Measurements from ENCODE around the gene TGFBRAP1.

The TGFBRAP1 gene

DNA sequence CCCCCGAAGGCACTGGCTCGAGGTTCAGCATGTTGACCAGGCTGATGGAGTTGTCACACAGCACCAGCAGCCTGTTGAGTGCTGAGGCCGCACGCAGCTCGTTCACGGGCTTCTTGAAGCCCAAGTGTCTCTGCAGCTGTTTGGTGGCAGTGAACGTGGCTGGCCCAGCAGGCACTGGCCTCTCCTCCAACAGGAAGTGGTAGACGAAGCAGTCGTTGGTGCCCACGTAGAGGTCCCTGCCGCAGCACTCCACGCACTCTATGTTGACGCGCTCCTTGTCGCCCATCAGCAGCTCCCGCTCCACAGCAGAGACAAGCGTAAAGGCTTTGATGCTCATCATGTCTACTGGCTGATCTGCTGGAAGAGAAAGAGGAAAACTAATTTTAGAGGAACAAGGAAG lies 21.6 kb downstream of the TGFBRAP1 start:
- Histone ChIP-seq H3K4me3 (ENCODE audit: low read length) (no peak overlapping the region), H3K9me3 (ENCODE audit: control insufficient read depth, low read length) (no peaks in the 10 kb centered on the region), H3K9ac (ENCODE audit: low read length) (no peak overlapping the region), H3K36me3 (ENCODE audit: control insufficient read depth, insufficient read depth, low read length, severe bottlenecking) (peaks cover 15% of the 10 kb centered on the region), H3K27me3 (replicated peaks; ENCODE audit: control insufficient read depth, insufficient read depth, low read length) (no peaks in the 10 kb centered on the region), H3K4me1 (ENCODE audit: control insufficient read depth, insufficient read depth, low read length) (no peaks in the 10 kb centered on the region)
- no peak for DNase-seq (ENCODE audit: low read depth)

DNA sequence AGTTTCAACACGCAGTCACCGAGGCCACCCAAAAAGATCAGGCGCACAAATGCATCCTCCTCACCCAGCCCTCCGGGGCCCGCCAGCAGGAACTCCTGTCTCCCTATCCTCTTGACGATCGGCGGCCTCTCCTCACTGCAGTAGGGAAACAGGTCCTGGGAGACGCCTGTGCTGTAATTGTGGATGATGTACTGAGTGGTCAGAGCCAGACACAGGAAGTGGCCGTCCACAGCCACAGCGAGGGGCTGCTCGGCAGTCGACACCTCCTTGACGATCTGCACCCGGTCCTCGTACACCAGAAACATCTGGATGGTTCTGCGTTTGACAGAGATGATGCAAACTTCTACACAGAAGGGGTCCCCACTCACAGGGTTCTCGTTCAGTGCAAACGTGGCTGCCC lies 22.0 kb downstream of the TGFBRAP1 start:
- Histone ChIP-seq H3K9ac (ENCODE audit: low read length) (no peak overlapping the region), H3K27me3 (replicated peaks; ENCODE audit: control insufficient read depth, insufficient read depth, low read length) (no peaks in the 10 kb centered on the region), H3K4me1 (ENCODE audit: control insufficient read depth, insufficient read depth, low read length) (no peaks in the 10 kb centered on the region), H3K4me3 (ENCODE audit: low read length) (no peak overlapping the region), H3K36me3 (ENCODE audit: control insufficient read depth, insufficient read depth, low read length, severe bottlenecking) (peaks cover 15% of the 10 kb centered on the region), H3K9me3 (ENCODE audit: control insufficient read depth, low read length) (no peaks in the 10 kb centered on the region)
- no peak for DNase-seq (ENCODE audit: low read depth)

- peaks cover 15% of the 10 kb centered on the region for H3K36me3 ChIP-seq (ENCODE audit: control insufficient read depth, insufficient read depth, low read length, severe bottlenecking)
- no peak overlapping the region for H3K9ac ChIP-seq (ENCODE audit: low read length)
- H3K9me3 ChIP-seq (ENCODE audit: control insufficient read depth, low read length): no peaks in the 10 kb centered on the region
- no peak overlapping the region for H3K4me3 ChIP-seq (ENCODE audit: low read length)
- no peak for DNase-seq (ENCODE audit: low read depth)
- H3K27me3 ChIP-seq (replicated peaks; ENCODE audit: control insufficient read depth, insufficient read depth, low read length): no peaks in the 10 kb centered on the region
- no peaks in the 10 kb centered on the region for H3K4me1 ChIP-seq (ENCODE audit: control insufficient read depth, insufficient read depth, low read length)
These were observed 22.4 kb downstream of the TGFBRAP1 start for GRCh38 chr2:105307146-105307545.

DNA sequence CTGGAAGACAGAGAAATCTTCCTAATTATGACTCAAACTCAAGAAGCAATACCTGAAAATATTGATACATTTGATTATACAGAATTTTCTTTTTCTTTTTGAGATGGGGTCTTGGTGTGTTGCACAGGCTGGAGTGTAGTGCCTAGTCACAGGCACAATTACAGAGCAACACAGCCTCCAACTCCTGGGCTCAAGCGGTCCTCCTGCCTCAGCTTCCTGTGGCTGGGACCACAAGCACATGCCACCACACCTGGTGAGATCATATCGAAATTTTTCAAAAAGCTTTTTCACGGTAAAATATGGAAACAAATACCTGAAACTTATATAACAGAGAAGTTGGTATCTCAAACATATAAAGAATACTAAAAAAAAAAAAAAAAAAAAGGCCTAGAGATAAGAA lies 27.9 kb downstream of the TGFBRAP1 start:
- Histone ChIP-seq H3K27me3 (replicated peaks; ENCODE audit: control insufficient read depth, insufficient read depth, low read length) (no peaks in the 10 kb centered on the region), H3K9ac (ENCODE audit: low read length) (no peak overlapping the region), H3K4me1 (ENCODE audit: control insufficient read depth, insufficient read depth, low read length) (no peaks in the 10 kb centered on the region), H3K36me3 (ENCODE audit: control insufficient read depth, insufficient read depth, low read length, severe bottlenecking) (peaks cover 22% of the 10 kb centered on the region), H3K9me3 (ENCODE audit: control insufficient read depth, low read length) (no peaks in the 10 kb centered on the region), H3K4me3 (ENCODE audit: low read length) (no peak overlapping the region)
- no peak for DNase-seq (ENCODE audit: low read depth)

DNA sequence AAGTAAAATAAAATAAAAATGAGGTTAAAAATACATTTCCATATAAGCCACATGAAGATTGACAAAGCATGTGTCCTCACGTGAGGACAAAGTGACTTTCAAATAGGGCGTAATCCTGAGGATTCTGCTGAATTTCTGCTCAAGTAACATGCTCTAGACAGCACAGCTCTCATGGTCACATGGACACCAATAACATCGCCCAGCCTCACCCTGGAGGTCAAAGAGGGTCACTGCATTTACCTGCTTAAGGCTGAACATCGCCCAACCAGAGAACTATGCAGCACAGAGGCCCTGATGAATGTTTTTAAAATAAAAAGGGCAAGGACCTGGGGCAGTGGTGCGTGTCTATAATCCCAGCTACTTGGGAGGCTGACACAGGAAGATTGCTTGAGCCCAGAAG lies 30.2 kb downstream of the TGFBRAP1 start:
- DNase-seq (ENCODE audit: low read depth): no peak
- Histone ChIP-seq H3K9me3 (ENCODE audit: control insufficient read depth, low read length) (no peaks in the 10 kb centered on the region), H3K9ac (ENCODE audit: low read length) (no peak overlapping the region), H3K36me3 (ENCODE audit: control insufficient read depth, insufficient read depth, low read length, severe bottlenecking) (peaks cover 32% of the 10 kb centered on the region), H3K4me1 (ENCODE audit: control insufficient read depth, insufficient read depth, low read length) (no peaks in the 10 kb centered on the region), H3K4me3 (ENCODE audit: low read length) (no peak overlapping the region), H3K27me3 (replicated peaks; ENCODE audit: control insufficient read depth, insufficient read depth, low read length) (no peaks in the 10 kb centered on the region)

GRCh38 chr2:105298017-105298416 lies 31.5 kb downstream of the TGFBRAP1 start:
- H3K9me3 ChIP-seq (ENCODE audit: control insufficient read depth, low read length): no peaks in the 10 kb centered on the region
- H3K4me3 ChIP-seq (ENCODE audit: low read length): no peak overlapping the region
- peaks cover 40% of the 10 kb centered on the region for H3K36me3 ChIP-seq (ENCODE audit: control insufficient read depth, insufficient read depth, low read length, severe bottlenecking)
- no peaks in the 10 kb centered on the region for H3K4me1 ChIP-seq (ENCODE audit: control insufficient read depth, insufficient read depth, low read length)
- no peaks in the 10 kb centered on the region for H3K27me3 ChIP-seq (replicated peaks; ENCODE audit: control insufficient read depth, insufficient read depth, low read length)
- DNase-seq (ENCODE audit: low read depth): no peak
- no peak overlapping the region for H3K9ac ChIP-seq (ENCODE audit: low read length)

DNA sequence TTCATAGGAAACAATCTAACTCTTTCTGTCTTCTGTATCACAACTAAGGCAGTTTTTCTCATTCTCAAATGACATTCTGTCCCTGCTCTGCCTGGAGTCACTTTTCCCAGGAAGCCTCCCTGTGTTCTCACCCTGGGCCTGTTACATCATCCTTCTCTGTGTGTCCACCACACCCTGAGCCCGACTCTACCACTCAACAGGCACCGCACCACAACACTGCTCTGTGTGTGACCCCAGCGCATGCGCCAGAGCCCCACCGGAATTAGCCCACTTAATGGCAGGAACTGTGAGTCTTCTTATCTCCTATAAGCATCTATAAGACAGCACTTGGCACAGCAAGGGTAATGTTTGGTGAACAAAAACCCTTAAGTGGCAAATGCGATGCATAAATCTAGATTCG lies 32.3 kb downstream of the TGFBRAP1 start:
- H3K4me3 ChIP-seq (ENCODE audit: low read length): no peak overlapping the region
- peaks cover 1% of the 10 kb centered on the region for H3K4me1 ChIP-seq (ENCODE audit: control insufficient read depth, insufficient read depth, low read length)
- H3K27me3 ChIP-seq (replicated peaks; ENCODE audit: control insufficient read depth, insufficient read depth, low read length): no peaks in the 10 kb centered on the region
- DNase-seq (ENCODE audit: low read depth): no peak
- peaks cover 40% of the 10 kb centered on the region for H3K36me3 ChIP-seq (ENCODE audit: control insufficient read depth, insufficient read depth, low read length, severe bottlenecking)
- no peaks in the 10 kb centered on the region for H3K9me3 ChIP-seq (ENCODE audit: control insufficient read depth, low read length)
- H3K9ac ChIP-seq (ENCODE audit: low read length): no peak overlapping the region

DNA sequence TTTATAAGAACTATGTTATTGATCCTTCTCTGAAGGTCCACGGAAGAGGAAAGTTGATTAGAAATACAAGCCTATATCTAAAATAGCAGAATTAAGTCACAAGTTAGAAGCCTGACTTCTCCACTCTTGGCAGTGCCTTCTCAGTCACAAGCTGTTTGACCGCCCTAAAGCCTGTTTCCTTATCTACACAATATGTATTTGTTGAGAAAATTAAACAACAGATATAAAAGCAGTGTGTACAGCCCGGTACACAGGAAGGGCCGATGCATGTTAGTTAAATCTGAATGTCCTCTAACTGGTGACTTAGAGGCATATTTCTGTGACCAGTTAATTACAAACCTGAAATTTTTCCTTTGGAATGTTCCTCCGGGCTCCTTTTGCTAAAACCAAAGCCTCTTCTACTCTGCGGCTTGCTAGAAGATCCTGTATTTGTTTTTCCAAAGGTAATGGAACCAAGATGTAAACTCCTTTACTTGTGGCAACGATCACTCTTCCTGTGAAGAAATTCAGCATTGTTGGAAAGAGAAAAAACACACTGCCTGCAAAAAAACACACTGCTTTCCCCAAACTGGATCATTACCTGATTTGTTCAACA lies 33.4 kb downstream of the TGFBRAP1 start:
- Histone ChIP-seq H3K27me3 (replicated peaks; ENCODE audit: control insufficient read depth, insufficient read depth, low read length) (no peaks in the 10 kb centered on the region), H3K36me3 (ENCODE audit: control insufficient read depth, insufficient read depth, low read length, severe bottlenecking) (peaks cover 45% of the 10 kb centered on the region), H3K4me3 (ENCODE audit: low read length) (no peak overlapping the region), H3K9ac (ENCODE audit: low read length) (no peak overlapping the region), H3K9me3 (ENCODE audit: control insufficient read depth, low read length) (no peaks in the 10 kb centered on the region), H3K4me1 (ENCODE audit: control insufficient read depth, insufficient read depth, low read length) (peaks cover 5% of the 10 kb centered on the region)
- peak; percentile 25 for DNase-seq (ENCODE audit: low read depth)

DNA sequence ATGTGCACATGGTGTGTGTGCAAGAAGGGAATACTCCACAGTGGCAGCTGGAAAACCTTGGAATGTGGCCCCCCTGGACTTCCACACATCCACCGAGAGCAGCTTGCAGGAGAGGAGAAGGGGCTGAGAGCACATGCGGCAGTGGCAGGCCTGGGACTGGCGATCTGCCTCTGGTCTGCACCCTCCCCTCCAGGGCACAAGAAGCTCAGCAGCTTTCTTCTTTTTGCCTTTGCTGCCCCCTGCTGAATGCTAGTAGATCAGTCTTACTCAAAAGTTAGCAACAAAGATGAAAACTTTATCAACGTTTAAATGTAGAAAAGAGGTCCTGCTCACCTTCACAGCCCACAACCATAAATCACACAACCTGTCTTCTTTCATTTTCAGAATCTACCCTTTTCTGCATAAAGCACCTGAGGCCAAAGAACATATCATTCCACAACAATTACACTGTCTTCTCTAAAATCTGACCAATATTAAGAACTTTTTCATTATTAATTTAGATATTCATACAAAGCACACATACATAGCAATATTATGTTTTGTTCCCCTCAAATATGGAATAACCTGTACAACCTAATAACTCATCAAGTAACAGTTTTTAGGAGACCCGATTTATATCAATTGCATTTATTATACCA lies 34.6 kb downstream of the TGFBRAP1 start:
- Histone ChIP-seq H3K4me3 (ENCODE audit: low read length) (no peak overlapping the region), H3K9ac (ENCODE audit: low read length) (no peak overlapping the region), H3K4me1 (ENCODE audit: control insufficient read depth, insufficient read depth, low read length) (peaks cover 5% of the 10 kb centered on the region), H3K36me3 (ENCODE audit: control insufficient read depth, insufficient read depth, low read length, severe bottlenecking) (peaks cover 55% of the 10 kb centered on the region), H3K9me3 (ENCODE audit: control insufficient read depth, low read length) (no peaks in the 10 kb centered on the region), H3K27me3 (replicated peaks; ENCODE audit: control insufficient read depth, insufficient read depth, low read length) (no peaks in the 10 kb centered on the region)
- DNase-seq (ENCODE audit: low read depth): peak; percentile 87

DNA sequence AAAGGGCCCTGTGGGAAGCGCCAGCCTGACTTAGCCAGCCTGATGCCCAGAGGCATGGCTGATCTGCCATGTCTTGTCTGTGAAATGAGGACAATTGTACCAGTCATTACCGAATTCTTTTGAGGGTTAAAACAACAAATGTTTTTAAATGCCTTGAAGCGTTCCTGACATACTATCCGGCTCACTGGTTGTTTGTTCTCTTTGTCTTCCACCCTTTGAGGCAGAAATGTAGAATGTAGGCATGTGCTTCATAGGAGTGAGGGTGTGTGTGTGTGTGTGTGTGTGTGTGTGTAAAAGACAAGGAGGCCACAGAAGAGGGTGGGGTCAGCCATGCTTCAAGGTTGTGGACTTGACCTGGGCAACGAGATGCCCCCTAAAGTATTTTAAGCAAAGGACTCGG lies 35.5 kb downstream of the TGFBRAP1 start:
- H3K9me3 ChIP-seq (ENCODE audit: control insufficient read depth, low read length): no peaks in the 10 kb centered on the region
- DNase-seq (ENCODE audit: low read depth): no peak
- H3K36me3 ChIP-seq (ENCODE audit: control insufficient read depth, insufficient read depth, low read length, severe bottlenecking): peaks cover 63% of the 10 kb centered on the region
- no peaks in the 10 kb centered on the region for H3K27me3 ChIP-seq (replicated peaks; ENCODE audit: control insufficient read depth, insufficient read depth, low read length)
- no peak overlapping the region for H3K9ac ChIP-seq (ENCODE audit: low read length)
- peaks cover 5% of the 10 kb centered on the region for H3K4me1 ChIP-seq (ENCODE audit: control insufficient read depth, insufficient read depth, low read length)
- no peak overlapping the region for H3K4me3 ChIP-seq (ENCODE audit: low read length)

- no peaks in the 10 kb centered on the region for H3K9me3 ChIP-seq (ENCODE audit: control insufficient read depth, low read length)
- no peak overlapping the region for H3K9ac ChIP-seq (ENCODE audit: low read length)
- no peak overlapping the region for H3K4me3 ChIP-seq (ENCODE audit: low read length)
- no peaks in the 10 kb centered on the region for H3K27me3 ChIP-seq (replicated peaks; ENCODE audit: control insufficient read depth, insufficient read depth, low read length)
- peaks cover 5% of the 10 kb centered on the region for H3K4me1 ChIP-seq (ENCODE audit: control insufficient read depth, insufficient read depth, low read length)
- peak; percentile 48 for DNase-seq (ENCODE audit: low read depth)
- peaks cover 51% of the 10 kb centered on the region for H3K36me3 ChIP-seq (ENCODE audit: control insufficient read depth, insufficient read depth, low read length, severe bottlenecking)
These were observed 37.6 kb downstream of the TGFBRAP1 start for GRCh38 chr2:105291981-105292380.
